ENCODE measurements around the gene PTPN14.

- TF ChIP-seq, protein P1, sequence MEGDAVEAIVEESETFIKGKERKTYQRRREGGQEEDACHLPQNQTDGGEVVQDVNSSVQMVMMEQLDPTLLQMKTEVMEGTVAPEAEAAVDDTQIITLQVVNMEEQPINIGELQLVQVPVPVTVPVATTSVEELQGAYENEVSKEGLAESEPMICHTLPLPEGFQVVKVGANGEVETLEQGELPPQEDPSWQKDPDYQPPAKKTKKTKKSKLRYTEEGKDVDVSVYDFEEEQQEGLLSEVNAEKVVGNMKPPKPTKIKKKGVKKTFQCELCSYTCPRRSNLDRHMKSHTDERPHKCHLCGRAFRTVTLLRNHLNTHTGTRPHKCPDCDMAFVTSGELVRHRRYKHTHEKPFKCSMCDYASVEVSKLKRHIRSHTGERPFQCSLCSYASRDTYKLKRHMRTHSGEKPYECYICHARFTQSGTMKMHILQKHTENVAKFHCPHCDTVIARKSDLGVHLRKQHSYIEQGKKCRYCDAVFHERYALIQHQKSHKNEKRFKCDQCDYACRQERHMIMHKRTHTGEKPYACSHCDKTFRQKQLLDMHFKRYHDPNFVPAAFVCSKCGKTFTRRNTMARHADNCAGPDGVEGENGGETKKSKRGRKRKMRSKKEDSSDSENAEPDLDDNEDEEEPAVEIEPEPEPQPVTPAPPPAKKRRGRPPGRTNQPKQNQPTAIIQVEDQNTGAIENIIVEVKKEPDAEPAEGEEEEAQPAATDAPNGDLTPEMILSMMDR (conservative IDR thresholded peaks at IDR 0.05; ENCODE audit: low read depth in 2 of 2) = no peak
- no peak for TF ChIP-seq POLR2AphosphoS5 (IDR thresholded peaks at IDR 0.05; ENCODE audit: low read depth)
- no peak for TF ChIP-seq REST (IDR thresholded peaks at IDR 0.05; ENCODE audit: unreplicated experiment)
- TF ChIP-seq, protein P2, sequence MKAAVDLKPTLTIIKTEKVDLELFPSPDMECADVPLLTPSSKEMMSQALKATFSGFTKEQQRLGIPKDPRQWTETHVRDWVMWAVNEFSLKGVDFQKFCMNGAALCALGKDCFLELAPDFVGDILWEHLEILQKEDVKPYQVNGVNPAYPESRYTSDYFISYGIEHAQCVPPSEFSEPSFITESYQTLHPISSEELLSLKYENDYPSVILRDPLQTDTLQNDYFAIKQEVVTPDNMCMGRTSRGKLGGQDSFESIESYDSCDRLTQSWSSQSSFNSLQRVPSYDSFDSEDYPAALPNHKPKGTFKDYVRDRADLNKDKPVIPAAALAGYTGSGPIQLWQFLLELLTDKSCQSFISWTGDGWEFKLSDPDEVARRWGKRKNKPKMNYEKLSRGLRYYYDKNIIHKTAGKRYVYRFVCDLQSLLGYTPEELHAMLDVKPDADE (IDR thresholded peaks at IDR 0.05) = no peak
These were observed 40.3 kb downstream of the PTPN14 start for GRCh38 chr1:214510914-214511638.

Measured in GM23338 (cell line).